ENCODE data around the gene CCM2. TPM values are rescaled to one million over a fixed set of nuclear protein-coding genes. Genes with fewer than 3 reads are reported as not detected.

CCM2 gene
- total and polyA plus RNA-seq, 12 donors = 36.1 to 84.5 (median 50.7) TPM

DNA sequence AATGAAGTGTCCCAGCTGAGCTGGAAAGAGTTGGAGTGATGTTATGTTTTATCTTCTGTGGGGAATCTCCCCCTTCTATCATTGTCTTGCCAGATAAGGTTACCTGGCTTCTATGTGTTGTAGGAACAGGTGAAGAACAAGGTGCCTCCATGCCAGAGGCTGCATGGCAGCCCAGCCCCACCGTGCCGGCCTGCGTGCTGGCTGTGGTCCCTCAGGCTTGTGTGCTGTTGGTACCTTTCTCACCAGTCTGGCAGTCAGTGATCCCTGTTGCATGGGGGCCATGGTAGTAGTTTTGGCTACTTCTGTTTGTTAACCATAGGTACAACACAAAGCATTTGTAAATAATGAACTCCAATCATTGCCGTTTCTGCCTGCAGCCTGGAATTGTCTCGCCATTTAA lies 37.9 kb downstream of the CCM2 start:
- H3K27ac ChIP-seq = no peak overlapping the region
- DNase-seq = no peak
- 96 to 99% (median 97%) methylated on average over 5 of the region's 5 CpGs for WGBS, 4 donors
- peaks cover 12 to 22% of the 10 kb centered on the region in 2 donors for H3K4me1 ChIP-seq (replicated peaks in 1 of 2)
- peaks cover 0 to 28% of the 10 kb centered on the region in 2 donors for H3K36me3 ChIP-seq (replicated peaks in 1 of 2)
- H3K27me3 ChIP-seq = no peaks in the 10 kb centered on the region
- intact Hi-C loops (cut with DNase I) = no loop called here
- H3K4me3 ChIP-seq = no peak overlapping the region
- H3K9me3 ChIP-seq (replicated peaks in 1 of 3) = no peaks in the 10 kb centered on the region
- TF ChIP-seq, protein P1, sequence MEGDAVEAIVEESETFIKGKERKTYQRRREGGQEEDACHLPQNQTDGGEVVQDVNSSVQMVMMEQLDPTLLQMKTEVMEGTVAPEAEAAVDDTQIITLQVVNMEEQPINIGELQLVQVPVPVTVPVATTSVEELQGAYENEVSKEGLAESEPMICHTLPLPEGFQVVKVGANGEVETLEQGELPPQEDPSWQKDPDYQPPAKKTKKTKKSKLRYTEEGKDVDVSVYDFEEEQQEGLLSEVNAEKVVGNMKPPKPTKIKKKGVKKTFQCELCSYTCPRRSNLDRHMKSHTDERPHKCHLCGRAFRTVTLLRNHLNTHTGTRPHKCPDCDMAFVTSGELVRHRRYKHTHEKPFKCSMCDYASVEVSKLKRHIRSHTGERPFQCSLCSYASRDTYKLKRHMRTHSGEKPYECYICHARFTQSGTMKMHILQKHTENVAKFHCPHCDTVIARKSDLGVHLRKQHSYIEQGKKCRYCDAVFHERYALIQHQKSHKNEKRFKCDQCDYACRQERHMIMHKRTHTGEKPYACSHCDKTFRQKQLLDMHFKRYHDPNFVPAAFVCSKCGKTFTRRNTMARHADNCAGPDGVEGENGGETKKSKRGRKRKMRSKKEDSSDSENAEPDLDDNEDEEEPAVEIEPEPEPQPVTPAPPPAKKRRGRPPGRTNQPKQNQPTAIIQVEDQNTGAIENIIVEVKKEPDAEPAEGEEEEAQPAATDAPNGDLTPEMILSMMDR (IDR thresholded peaks at IDR 0.05) = no peak
- no peak for TF ChIP-seq POLR2A (IDR thresholded peaks at IDR 0.05)

DNA sequence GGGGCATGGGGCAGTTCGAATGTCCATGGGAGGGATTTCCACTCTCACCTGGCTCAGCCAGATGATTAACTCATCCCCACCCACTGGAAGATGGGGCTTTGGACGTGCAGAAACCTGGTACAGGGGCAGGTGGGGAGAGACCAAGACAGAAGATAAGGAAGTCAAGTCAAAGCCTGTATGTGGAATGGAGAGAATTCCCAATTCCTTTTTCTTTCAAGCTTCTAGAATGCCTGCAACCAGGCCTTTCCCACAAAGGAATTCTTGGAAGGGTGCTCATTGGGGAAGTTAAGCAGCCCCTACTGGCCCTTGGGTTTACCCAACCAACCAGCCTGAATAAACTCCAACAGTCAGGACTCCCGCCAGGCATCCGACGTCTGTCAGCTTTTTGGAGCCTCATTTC lies 39.1 kb downstream of the CCM2 start:
- Histone ChIP-seq H3K4me3 (no peak overlapping the region), H3K4me1 (replicated peaks in 1 of 2) (peaks cover 2 to 9% of the 10 kb centered on the region in 2 donors), H3K9me3 (replicated peaks in 1 of 3) (no peaks in the 10 kb centered on the region), H3K27me3 (no peaks in the 10 kb centered on the region), H3K36me3 (replicated peaks in 1 of 2) (peaks cover 0 to 28% of the 10 kb centered on the region in 2 donors), H3K27ac (no peak overlapping the region)
- intact Hi-C loops (cut with DNase I) = no loop called here
- WGBS, 4 donors = 89 to 93% (median 90%) methylated on average over 5 of the region's 5 CpGs
- peak in 1 of 7 donors; percentile 20 for DNase-seq
- TF ChIP-seq, protein P1 (IDR thresholded peaks at IDR 0.05) = no peak
- no peak for TF ChIP-seq POLR2A (IDR thresholded peaks at IDR 0.05)

DNA sequence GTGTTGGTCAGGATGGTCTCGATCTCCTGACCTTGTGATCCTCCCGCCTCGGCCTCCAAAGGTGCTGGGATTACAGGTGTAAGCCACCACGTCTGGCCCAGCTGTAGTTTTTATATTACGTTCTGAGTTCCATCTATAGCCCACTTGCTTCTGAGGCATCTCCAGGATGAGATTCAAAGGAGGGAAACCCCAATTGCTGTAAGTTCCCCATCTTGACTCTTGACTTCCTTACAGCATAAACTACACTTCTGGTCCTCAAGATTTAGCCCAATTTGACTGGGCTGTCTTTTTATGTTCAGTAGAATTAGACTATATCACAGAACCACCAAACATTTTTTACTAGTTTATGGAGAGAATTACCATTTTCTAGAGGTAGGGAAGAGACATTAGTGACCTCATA lies 44.3 kb downstream of the CCM2 start:
- no peak for DNase-seq
- TF ChIP-seq, protein P1 (IDR thresholded peaks at IDR 0.05) = no peak
- TF ChIP-seq POLR2A (IDR thresholded peaks at IDR 0.05) = no peak
- Histone ChIP-seq H3K4me1 (replicated peaks in 1 of 2) (no peaks in the 10 kb centered on the region), H3K27me3 (no peaks in the 10 kb centered on the region), H3K4me3 (no peak overlapping the region), H3K27ac (no peak overlapping the region), H3K36me3 (replicated peaks in 1 of 2) (peaks cover 0 to 23% of the 10 kb centered on the region in 2 donors), H3K9me3 (replicated peaks in 1 of 3) (no peaks in the 10 kb centered on the region)
- 75 to 94% (median 81%) methylated on average over 5 of the region's 5 CpGs for WGBS, 4 donors
- intact Hi-C loops (cut with DNase I) = no loop called here

DNA sequence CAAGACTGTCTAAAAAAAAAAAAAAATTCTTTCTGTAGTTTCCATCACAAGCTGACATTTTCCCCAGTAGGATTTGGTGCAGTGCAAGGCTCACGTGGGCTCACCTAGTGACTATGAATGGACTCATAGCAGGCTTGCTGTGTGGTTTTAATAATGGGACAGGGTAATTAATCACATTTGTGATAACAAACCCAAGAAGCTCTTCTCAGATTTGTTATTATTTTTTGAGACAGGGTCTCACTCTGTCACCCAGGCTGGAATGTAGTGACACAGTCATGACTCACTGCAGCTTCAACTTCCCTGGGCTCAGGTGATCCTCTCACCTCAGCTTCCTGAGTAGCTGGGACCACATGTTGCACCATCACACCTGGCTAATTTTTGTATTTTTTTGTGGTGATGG lies 48.7 kb downstream of the CCM2 start:
- H3K9me3 ChIP-seq (replicated peaks in 1 of 3) = no peaks in the 10 kb centered on the region
- no peak overlapping the region for H3K27ac ChIP-seq
- intact Hi-C loops (cut with DNase I) = no loop called here
- H3K36me3 ChIP-seq (replicated peaks in 1 of 2) = peaks cover 0 to 5% of the 10 kb centered on the region in 2 donors
- H3K27me3 ChIP-seq = no peaks in the 10 kb centered on the region
- no peak for TF ChIP-seq POLR2A (IDR thresholded peaks at IDR 0.05)
- TF ChIP-seq, protein P1 (IDR thresholded peaks at IDR 0.05) = no peak
- WGBS, 4 donors = 85 to 100% (median 96%) methylated on average over 1 of the region's 1 CpG
- peak in 1 of 7 donors; percentile 3 for DNase-seq
- no peaks in the 10 kb centered on the region for H3K4me1 ChIP-seq (replicated peaks in 1 of 2)
- H3K4me3 ChIP-seq = no peak overlapping the region
